HepG2 (cell line): ENCODE results near the gene ARHGAP30.

Experiments
- EZH2 ChIP-seq: conservative IDR thresholded peaks from 2 replicates; pipeline ENCODE4 v1.6.1; 2012; ENCODE audit warnings: mild to moderate bottlenecking, low read depth, low read length, moderate library complexity
- TF ChIP-seq, protein P1 (sequence below): sonication (generic); formaldehyde crosslinking; conservative IDR thresholded peaks from 2 replicates; pipeline ENCODE4 v1.8.1; 2023; ENCODE audit warnings: missing genetic modification reagents

GRCh38 chr1:161017756-161018630, 51.7 kb downstream of the ARHGAP30 start:
- TF ChIP-seq EZH2 = no peak
- TF ChIP-seq, protein P1, sequence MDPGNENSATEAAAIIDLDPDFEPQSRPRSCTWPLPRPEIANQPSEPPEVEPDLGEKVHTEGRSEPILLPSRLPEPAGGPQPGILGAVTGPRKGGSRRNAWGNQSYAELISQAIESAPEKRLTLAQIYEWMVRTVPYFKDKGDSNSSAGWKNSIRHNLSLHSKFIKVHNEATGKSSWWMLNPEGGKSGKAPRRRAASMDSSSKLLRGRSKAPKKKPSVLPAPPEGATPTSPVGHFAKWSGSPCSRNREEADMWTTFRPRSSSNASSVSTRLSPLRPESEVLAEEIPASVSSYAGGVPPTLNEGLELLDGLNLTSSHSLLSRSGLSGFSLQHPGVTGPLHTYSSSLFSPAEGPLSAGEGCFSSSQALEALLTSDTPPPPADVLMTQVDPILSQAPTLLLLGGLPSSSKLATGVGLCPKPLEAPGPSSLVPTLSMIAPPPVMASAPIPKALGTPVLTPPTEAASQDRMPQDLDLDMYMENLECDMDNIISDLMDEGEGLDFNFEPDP = no peak
